WTC11 (cell line): ENCODE measurements around the gene ASS1.

Experiments
- ATF3 ChIP-seq: sonication (generic); formaldehyde crosslinking; conservative IDR thresholded peaks from 2 replicates; pipeline ENCODE4 v1.8.1; 2022; ENCODE audit warnings: mild to moderate bottlenecking, missing genetic modification reagents
- CDX4 ChIP-seq: fragments of 250-450 bp; sonication (Bioruptor Pico); IDR thresholded peaks from 2 replicates; pipeline ENCODE4 v1.9.0; 2021; ENCODE audit warnings: moderate library complexity, mild to moderate bottlenecking, inconsistent platforms, borderline replicate concordance
- CTCF ChIP-seq: fragments of 200-600 bp; IDR thresholded peaks from 2 replicates; pipeline ENCODE4 v1.8.0; 2022; ENCODE audit warnings: antibody characterized with exemption
- ESRRA ChIP-seq: sonication (generic); formaldehyde crosslinking; IDR thresholded peaks from 2 replicates; pipeline ENCODE4 v1.8.1; 2022; ENCODE audit warnings: mild to moderate bottlenecking, missing genetic modification reagents, borderline replicate concordance
- HMGA2 ChIP-seq: fragments of 250-450 bp; sonication (Bioruptor Pico); IDR thresholded peaks from 2 replicates; pipeline ENCODE4 v1.4.0; 2021; ENCODE audit warnings: mild to moderate bottlenecking, moderate library complexity
- MYBL2 ChIP-seq: sonication (generic); formaldehyde crosslinking; IDR thresholded peaks from 2 replicates; pipeline ENCODE4 v1.8.1; 2023; ENCODE audit warnings: mild to moderate bottlenecking, moderate library complexity, missing genetic modification reagents
- NR1H2 ChIP-seq: sonication (generic); formaldehyde crosslinking; IDR thresholded peaks from 2 replicates; pipeline ENCODE4 v1.9.0; 2021; ENCODE audit warnings: mild to moderate bottlenecking, moderate library complexity, missing genetic modification reagents
- OVOL2 ChIP-seq: fragments of 250-450 bp; sonication (Bioruptor Pico); IDR thresholded peaks from 2 replicates; pipeline ENCODE4 v1.9.0; 2021; ENCODE audit warnings: mild to moderate bottlenecking, borderline replicate concordance
- TF ChIP-seq, protein P1 (sequence below): sonication (generic); formaldehyde crosslinking; IDR thresholded peaks from 2 replicates; pipeline ENCODE4 v1.8.0; 2022; ENCODE audit warnings: mild to moderate bottlenecking, missing genetic modification reagents
- TF ChIP-seq, protein P2 (sequence below): sonication (generic); formaldehyde crosslinking; IDR thresholded peaks from 2 replicates; pipeline ENCODE4 v1.8.1; 2023; ENCODE audit warnings: mild to moderate bottlenecking, missing genetic modification reagents, moderate library complexity

DNA sequence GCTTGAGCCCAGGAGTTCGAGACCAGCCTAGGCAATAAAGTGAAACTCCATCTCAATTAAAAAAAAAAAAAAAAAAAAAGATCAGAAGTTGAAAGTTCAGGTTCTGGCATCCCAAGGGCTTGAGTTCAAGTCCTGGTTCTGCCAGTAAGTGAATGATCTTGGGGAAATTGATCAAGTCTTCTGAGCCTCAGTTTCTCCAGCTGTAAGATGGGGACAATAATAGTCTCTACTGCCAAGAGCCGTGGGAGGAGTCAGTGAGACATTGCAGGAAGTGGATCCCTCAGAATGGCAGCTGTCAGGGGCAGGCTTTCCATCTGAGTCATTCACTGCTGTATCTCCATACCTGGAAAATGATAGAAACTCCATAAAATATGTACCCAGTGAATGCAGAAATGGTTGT, 96.8 kb downstream of the ASS1 start:
- TF ChIP-seq CTCF = no peak
- TF ChIP-seq MYBL2 = no peak
- no peak for TF ChIP-seq ESRRA (CRISPR knock-in tag)
- no peak for TF ChIP-seq NR1H2 (CRISPR knock-in tag)
- TF ChIP-seq, protein P1, sequence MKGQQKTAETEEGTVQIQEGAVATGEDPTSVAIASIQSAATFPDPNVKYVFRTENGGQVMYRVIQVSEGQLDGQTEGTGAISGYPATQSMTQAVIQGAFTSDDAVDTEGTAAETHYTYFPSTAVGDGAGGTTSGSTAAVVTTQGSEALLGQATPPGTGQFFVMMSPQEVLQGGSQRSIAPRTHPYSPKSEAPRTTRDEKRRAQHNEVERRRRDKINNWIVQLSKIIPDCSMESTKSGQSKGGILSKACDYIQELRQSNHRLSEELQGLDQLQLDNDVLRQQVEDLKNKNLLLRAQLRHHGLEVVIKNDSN = no peak
- no peak for TF ChIP-seq ATF3
- TF ChIP-seq OVOL2 (CRISPR knock-in tag) = no peak
- no peak for TF ChIP-seq HMGA2
- TF ChIP-seq CDX4 (CRISPR knock-in tag) = no peak
- TF ChIP-seq, protein P2, sequence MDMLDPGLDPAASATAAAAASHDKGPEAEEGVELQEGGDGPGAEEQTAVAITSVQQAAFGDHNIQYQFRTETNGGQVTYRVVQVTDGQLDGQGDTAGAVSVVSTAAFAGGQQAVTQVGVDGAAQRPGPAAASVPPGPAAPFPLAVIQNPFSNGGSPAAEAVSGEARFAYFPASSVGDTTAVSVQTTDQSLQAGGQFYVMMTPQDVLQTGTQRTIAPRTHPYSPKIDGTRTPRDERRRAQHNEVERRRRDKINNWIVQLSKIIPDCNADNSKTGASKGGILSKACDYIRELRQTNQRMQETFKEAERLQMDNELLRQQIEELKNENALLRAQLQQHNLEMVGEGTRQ = no peak
